ENCODE data around the gene DCTD. TPM values are rescaled to one million over a fixed set of nuclear protein-coding genes. Genes with fewer than 3 reads are reported as not detected.

The DCTD gene
- total RNA-seq, 1 experiment from 2014 or later: 100 TPM

DNA sequence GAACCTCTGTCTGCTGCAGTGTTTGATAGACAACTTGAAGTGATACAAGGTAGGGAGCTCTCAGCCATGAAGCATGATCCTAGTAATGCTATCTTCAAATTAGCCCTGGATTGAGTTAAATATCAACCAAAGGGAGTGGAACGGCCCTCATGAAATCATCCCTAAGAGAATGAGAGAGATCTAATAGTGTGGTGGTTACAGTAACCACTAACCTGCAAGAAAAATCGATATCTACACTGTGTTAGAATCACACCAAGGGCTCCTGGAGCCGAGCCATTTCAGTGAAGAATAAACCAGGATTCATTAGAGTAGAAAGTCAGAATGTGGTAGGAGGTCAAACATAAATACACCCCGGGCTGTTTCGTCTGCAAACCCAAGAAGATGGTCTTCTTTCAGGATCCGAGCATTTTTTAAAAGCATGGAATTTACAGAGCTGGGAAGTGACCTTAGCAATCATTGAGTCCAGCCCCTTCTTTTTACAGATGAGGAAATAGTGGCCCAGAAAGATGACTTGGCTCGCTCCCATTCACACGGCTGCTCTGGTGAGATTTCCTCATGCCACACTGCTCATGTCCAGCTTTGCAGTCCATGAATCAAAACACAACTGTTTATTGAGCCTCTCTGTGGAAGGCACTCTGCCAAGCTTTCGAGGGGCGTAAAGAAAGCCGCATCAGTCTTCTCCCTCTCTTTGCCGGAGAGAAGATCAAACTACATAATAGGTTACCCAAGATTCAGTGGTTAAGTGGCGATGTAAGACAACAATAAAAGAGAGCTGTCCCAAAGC is 5.5 kb upstream of the DCTD start:
- Histone ChIP-seq H3K4ac (ENCODE audit: low read depth, low read length) (no peak overlapping the region), H2BK15ac (ENCODE audit: low read depth, low read length) (no peak overlapping the region), H2BK5ac (ENCODE audit: insufficient read length, low read length) (no peak overlapping the region), H2BK20ac (ENCODE audit: low read depth, low read length, poor library complexity, severe bottlenecking) (no peak overlapping the region), H3K79me2 (ENCODE audit: insufficient read depth, low read length) (no peaks in the 10 kb centered on the region), H4K5ac (ENCODE audit: insufficient read length, low read depth, low read length) (no peak overlapping the region), H3K79me1 (ENCODE audit: insufficient read depth, low read depth, low read length, poor library complexity, severe bottlenecking) (no peaks in the 10 kb centered on the region), H3K14ac (ENCODE audit: insufficient read depth, low read length) (no peak overlapping the region), H2BK12ac (ENCODE audit: insufficient read length, low read depth, low read length) (no peak overlapping the region), H2AK5ac (ENCODE audit: insufficient read length, low read length) (no peak overlapping the region), H2BK120ac (ENCODE audit: low read depth, low read length, poor library complexity, severe bottlenecking) (no peak overlapping the region), H3K18ac (ENCODE audit: insufficient read length, low read depth, low read length) (no peak overlapping the region), H4K8ac (replicated peaks; ENCODE audit: insufficient read length, low read depth, low read length) (no peak overlapping the region), H4K91ac (ENCODE audit: insufficient read length, low read depth, low read length) (no peak overlapping the region), H3K27me3 (ENCODE audit: insufficient read depth, low read length) (no peaks in the 10 kb centered on the region), H3K9ac (ENCODE audit: extremely low read depth, insufficient read length, low read length) (no peak overlapping the region), H3T11ph (ENCODE audit: low read length) (no peak overlapping the region), H3K23ac (ENCODE audit: insufficient read length, low read depth, low read length) (no peak overlapping the region), H3K9me3 (ENCODE audit: control insufficient read depth, low read depth, low read length) (no peaks in the 10 kb centered on the region), H3K23me2 (ENCODE audit: insufficient read length, low read depth, low read length, poor library complexity, severe bottlenecking) (no peaks in the 10 kb centered on the region), H3K4me1 (ENCODE audit: insufficient read depth, low read length) (no peaks in the 10 kb centered on the region), H3K4me2 (ENCODE audit: insufficient read depth, insufficient read length, low read length) (no peak overlapping the region), H3K56ac (ENCODE audit: insufficient read length, low read depth, low read length) (no peak overlapping the region), H3K27ac (ENCODE audit: insufficient read length, low read depth, low read length) (no peak overlapping the region), H2AFZ (ENCODE audit: low read length) (no peak overlapping the region), H4K20me1 (ENCODE audit: control insufficient read depth, insufficient read depth, insufficient read length) (no peaks in the 10 kb centered on the region)
- Mint-ChIP-seq H3K27me3 (ENCODE audit: low read depth) (peaks cover 9% of the 10 kb centered on the region), H3K4me3 (no peak overlapping the region), H3K36me3 (ENCODE audit: insufficient read depth in 1 of 3, low read depth in 3 of 3) (no peaks in the 10 kb centered on the region), H3K9me3 (no peaks in the 10 kb centered on the region), H3K27ac (no peak overlapping the region), H3K4me1 (peaks cover 14 to 18% of the 10 kb centered on the region in 2 experiments)
- DNase-seq: no peak
- TF ChIP-seq CTCF (conservative IDR thresholded peaks at IDR 0.05): no peak
- WGBS (ENCODE audit: extremely low coverage, insufficient read length, low lambda C conversion rate): no CpG with 5 or more reads among the region's 13 CpGs
